Dedifferentiated amniotic fluid mesenchymal stem cell (primary cell): Measurements from ENCODE around the gene TNNI3K.

Source experiments
- DNase-seq: peaks from one replicate; pipeline ENCODE4 v3.0.0-alpha.2; 2016; ENCODE audit errors: extremely low spot score

Gene TNNI3K

GRCh38 chr1:74502858-74503257, 267.7 kb downstream of the TNNI3K start:
- DNase-seq = no peak

DNA sequence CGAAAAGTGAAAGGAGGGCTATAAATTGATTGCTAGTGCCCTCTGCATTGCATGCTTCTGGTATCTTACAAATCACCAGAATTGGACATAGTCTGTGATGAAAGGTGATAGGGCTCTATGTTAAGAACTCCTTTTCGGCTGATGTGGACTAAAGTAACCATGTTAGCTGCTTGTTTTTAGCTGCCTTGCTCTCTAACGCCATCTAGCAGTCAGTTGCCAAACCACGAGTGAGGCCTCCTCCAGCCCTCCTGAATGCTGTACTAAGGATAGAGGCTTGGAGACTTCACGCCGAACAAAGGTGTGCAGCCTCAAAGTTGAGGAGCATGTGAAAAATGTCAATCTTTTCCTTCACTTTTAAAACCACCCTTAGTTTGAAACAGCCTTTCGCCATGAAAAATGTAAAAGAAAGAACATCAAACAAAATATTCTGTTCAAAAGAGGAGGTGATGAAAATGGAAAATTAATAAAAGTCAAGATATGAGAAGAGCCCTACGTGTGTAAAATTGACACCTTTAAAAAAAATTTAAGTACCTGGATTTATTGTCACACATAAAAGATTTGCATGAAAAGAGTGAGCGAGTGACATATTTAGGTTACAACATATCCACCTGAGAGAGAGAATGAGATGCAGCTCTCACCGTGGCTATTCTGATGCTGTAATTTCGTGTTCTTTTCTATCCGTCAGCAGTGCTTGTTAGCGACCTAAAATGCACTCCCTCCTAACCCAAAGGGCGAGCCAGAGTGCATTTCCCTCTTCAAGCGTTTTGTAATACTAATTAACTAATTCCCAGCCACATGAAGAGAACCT, 269.1 kb downstream of the TNNI3K start:
- peak; percentile 43 for DNase-seq

GRCh38 chr1:74504933-74505512, 269.8 kb downstream of the TNNI3K start:
- DNase-seq = no peak

DNA sequence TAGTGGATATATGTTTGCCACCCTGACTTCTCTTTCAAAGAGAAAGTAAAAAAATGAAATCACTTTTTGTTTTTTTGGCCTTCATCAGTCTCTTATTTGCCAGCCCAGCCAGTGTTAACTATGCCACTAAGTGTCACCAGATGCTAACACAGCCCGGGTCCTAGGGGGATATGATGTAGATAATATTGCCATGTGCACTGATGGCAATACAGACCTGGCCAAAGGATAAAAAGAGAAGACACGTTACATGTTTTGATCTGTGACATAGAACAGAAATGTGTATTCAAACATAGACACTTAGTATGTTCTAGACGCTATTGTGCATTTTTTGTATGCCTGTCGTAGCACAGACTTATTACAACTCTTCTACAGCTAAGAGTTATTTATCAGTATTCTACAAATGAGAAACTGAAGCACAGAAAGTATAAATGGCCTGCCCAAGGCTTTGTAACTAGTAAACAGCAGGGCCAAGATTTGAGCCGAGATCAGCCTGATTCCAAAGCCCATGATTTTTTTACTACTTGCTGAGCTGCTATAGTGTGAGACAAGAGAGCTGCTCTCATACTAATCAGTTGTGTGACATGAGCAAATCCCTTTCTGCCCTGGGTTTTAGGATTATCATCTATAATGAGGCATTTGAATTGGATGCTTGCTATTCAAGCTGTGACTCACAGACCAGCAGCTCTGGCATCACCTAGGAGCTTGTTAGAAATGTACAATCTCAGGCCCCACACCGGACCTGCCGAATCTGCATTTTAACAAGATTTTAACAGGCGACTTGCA, 270.9 kb downstream of the TNNI3K start:
- no peak for DNase-seq

DNA sequence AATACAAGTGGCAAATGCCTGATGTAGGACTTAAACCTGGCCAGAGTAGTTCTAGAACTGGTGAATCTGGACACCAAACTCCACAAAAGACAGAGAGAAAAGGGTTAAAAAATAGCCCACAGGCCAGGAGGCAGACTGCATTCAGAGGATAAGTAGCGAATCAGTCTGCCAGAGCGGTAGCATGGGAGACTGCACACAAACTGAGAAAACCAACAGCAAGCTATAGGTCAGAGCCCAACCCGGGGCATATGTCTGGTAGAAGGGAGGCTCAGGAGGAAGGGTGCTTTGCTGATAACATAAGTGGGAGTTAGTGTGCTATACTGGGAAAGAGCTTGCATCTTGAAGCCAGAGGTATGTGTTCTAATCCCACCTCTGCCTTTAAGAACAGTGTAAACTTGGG, 273.3 kb downstream of the TNNI3K start:
- DNase-seq = no peak

DNA sequence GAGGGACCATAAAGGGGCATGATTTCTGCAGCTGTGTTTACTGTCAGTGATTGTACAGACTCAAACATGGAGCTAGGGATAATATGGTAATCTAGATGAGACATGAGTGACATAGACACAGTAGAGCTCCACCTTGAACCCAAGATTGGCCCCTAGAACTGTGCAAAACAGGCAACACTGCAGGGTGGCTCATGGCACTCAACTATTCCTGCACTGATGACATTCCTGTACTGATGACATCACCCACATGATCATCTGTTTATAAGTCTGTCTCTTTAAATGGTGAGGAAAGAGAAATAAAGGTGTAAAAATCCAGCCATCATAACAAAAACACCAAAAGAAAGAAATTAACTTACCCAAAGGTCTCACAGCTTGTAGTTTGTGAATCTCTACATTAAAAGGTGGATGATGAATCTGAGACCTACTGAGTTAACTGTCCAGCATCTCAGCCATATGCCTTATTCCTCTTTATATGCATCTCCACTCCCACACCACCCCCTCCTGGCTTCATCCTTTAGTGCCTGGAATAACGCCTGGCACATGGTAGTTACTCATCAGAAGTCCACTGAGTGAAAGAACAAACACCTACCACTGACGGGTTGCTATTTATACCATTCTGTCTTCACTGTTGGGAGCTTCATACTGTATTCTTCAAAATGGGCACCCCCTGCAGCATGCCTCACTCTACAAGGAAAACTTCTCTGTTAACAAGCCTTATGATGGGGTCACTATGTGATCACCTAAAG, 277.2 kb downstream of the TNNI3K start, which contains the start of gene LRRC53:
TSS of gene LRRC53 (minus strand) at position 442 of the 746 bp plus-strand sequence. CDS start 29,262 bp downstream, outside the sequence.
- DNase-seq = no peak

GRCh38 chr1:74513411-74514300, 278.5 kb downstream of the TNNI3K start:
- DNase-seq = no peak

DNA sequence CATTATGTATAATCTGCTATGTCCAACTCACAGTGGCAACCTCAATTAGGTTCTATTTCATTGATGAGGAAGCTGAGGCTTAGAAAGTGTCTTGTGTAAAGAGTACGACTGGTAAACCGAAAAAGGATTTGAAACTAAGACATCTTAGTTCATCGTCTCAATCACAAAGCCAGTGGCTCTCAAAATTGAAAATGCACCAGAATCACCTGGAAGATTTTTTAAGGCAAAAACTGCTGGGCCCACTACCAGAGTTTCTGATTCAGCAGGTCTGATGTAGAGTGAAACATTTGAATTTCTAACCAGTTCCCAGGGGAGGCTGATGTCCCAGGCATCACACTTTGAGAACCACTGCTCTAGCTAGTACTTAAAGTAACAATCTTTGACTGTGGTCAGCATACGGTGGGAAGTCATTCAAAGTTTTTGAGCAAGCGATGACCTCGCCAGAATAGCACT, 282.4 kb downstream of the TNNI3K start:
- DNase-seq = no peak

DNA sequence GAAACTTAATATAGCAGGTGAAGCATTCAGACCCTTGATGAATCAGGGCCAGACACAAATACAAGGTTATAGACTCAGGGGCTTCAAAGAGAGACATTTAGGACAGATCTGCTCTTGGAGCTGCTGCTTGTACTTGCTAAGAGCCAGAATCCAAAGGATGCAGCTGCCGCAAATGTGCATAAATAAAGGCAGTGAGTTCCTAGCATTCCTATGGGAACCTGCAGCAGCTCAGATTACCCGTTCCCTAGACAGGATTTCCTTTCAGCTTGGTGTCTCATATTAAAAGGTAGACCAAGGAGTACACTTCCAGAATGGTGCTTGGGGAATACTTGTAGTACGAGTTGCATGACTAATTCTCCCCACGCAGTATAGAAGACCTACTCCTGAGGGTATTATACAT, 287.0 kb downstream of the TNNI3K start:
- DNase-seq = no peak

GRCh38 chr1:74523873-74524480, 288.8 kb downstream of the TNNI3K start:
- DNase-seq = no peak

- DNase-seq = no peak
These were observed 291.5 kb downstream of the TNNI3K start for GRCh38 chr1:74526708-74527107.

GRCh38 chr1:74528123-74528522, 292.9 kb downstream of the TNNI3K start:
- DNase-seq = no peak

DNA sequence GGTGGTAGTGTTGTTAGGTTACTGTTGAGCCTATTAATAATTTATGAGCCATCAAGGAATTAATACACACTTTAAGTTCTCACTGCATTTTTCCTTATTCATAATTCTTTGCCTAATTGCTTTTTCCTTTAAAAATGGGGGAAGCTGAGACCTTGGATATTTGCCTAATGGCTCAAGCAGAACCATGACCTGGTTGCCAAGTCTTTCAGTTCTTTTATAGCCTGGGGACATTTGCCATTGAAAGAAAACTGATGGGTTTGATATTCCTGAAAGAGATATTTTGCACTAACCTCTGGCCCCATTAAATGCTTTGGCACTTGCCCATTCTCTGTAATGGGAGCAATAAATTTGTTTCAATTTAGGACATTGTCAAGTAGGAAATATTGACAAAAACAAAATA, 295.7 kb downstream of the TNNI3K start:
- DNase-seq = no peak

DNA sequence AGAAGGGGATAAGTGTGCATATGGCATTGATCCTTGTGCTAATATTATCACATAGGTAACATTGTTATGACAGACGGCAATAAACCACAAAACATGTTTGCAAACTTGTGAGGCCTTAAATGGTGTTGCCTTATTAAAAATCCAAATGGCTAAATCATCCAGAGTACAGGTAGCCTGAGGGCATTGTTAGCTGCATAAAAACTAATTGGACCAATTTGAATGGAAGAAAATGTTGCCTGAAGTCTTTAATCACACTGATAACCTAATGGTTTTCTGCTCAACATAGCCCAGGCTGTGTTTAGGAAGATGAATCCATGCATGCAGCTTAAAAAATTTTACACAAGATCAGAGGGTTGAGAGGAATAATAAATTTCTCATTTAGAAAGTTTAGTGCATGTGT, 296.6 kb downstream of the TNNI3K start:
- DNase-seq = no peak

DNA sequence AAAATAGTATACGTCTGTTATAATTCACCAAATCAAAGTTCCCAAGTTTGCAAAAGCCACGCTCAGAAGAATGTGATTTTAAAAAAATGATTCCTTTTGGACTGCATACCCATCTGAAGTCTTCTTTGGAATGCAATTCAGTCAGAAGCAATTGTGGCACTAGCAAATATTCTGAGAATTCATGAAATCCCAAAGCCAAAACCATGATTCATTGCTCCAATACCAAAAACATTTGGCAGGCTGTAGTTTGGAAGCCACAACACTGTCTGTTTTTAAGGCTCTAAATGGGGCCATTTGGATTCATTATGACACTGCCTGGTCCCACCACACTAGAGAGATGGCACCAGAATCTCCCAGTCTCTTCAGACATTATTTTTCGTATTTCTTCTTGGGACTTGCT, 299.1 kb downstream of the TNNI3K start:
- DNase-seq = peak; percentile 35

DNA sequence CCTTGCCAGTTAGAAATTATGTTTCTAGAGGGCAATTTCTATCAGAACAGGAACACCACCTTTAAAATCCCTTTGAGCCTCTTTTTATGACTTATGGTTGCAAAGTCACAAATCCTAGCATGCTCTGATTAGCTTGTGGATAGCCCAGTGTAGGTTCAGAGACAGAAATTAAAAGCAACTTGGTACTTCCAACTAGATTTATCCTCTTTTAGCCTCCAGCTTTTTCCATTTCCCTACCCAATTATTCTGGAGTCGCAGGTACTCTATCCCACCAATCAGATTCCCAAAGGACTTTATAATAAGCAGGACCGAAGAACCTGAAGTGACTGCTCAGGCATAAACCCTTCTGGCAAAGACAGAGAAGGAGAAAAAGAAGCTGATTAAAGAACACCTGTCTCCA, 310.6 kb downstream of the TNNI3K start:
- no peak for DNase-seq

- DNase-seq = no peak
These were observed 314.0 kb downstream of the TNNI3K start for GRCh38 chr1:74548961-74549750.

DNA sequence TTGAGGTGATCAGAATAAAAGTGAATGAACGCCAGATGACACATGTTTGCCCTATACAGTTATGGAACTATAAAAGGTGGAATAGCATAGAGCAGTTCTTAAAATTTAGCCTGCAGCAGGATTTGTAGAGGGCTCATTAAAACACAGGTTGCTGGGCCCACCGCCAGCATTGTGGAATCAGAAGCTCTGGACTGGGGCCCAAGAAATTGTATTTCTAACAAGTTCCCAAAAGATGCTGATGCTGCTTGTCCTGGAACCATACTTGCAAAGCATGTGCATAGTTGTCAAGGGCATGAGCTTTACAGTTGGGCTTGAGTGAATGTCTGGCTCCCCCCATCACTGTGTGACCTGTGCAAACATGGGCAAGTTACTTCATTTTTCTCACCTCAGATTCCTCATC, 314.7 kb downstream of the TNNI3K start:
- DNase-seq = no peak

- no peak for DNase-seq
These were observed 335.8 kb downstream of the TNNI3K start for GRCh38 chr1:74570797-74571492.
